Liver (tissue), 3 donors: ENCODE measurements around the gene LMCD1.

ENCODE experiments used
- JUND ChIP-seq, 2 donors: IDR thresholded peaks; 2 replicates each; pipeline ENCODE4 v1.6.1; 2016; ENCODE audit warnings: antibody characterized with exemption in 2 of 2
- RAD21 ChIP-seq, 2 donors: IDR thresholded peaks; 2 replicates each; pipeline ENCODE4 v1.6.1; 2016; ENCODE audit warnings: antibody characterized with exemption in 2 of 2, mild to moderate bottlenecking in 2 of 2
- TF ChIP-seq, protein P1 (sequence below): fragments of 150-350 bp; IDR thresholded peaks from 2 replicates; pipeline ENCODE4 v1.5.1; 2017; ENCODE audit warnings: improper control_type of control experiment, low read depth, low read length; ENCODE audit not compliant: missing input control
- TF ChIP-seq, protein P2 (sequence below): IDR thresholded peaks from 2 replicates; pipeline ENCODE4 v1.6.1; 2016; ENCODE audit warnings: antibody characterized with exemption, mild to moderate bottlenecking
- TF ChIP-seq, protein P3 (sequence below): IDR thresholded peaks from 2 replicates; pipeline ENCODE4 v1.6.1; 2016; ENCODE audit warnings: antibody characterized with exemption
- TF ChIP-seq, protein P4 (sequence below): IDR thresholded peaks from 2 replicates; pipeline ENCODE4 v1.6.1; 2016; ENCODE audit warnings: antibody characterized with exemption
- donor health status: healthy.
- donor health status: healthy.

DNA sequence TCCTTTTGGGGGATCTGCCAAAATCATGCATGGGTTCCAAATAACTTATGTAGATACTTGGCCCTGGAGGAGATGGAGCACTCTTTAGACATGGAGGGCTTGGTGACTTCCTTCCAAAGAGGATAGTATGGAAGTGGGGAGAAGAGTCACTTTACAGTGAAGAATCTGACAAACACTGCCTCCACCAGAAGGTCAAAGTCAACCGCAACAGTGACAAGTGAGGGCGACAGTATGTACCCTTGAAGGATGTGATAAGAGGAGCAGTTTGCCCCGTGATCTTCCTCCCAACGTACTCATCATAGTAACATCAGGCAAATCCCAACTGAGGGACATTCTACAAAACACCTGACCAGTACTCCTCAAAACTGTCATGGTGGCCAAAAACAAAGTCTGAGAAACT is 62.0 kb downstream of the LMCD1 start:
- TF ChIP-seq, protein P1, sequence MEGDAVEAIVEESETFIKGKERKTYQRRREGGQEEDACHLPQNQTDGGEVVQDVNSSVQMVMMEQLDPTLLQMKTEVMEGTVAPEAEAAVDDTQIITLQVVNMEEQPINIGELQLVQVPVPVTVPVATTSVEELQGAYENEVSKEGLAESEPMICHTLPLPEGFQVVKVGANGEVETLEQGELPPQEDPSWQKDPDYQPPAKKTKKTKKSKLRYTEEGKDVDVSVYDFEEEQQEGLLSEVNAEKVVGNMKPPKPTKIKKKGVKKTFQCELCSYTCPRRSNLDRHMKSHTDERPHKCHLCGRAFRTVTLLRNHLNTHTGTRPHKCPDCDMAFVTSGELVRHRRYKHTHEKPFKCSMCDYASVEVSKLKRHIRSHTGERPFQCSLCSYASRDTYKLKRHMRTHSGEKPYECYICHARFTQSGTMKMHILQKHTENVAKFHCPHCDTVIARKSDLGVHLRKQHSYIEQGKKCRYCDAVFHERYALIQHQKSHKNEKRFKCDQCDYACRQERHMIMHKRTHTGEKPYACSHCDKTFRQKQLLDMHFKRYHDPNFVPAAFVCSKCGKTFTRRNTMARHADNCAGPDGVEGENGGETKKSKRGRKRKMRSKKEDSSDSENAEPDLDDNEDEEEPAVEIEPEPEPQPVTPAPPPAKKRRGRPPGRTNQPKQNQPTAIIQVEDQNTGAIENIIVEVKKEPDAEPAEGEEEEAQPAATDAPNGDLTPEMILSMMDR: no peak
- TF ChIP-seq, protein P2, sequence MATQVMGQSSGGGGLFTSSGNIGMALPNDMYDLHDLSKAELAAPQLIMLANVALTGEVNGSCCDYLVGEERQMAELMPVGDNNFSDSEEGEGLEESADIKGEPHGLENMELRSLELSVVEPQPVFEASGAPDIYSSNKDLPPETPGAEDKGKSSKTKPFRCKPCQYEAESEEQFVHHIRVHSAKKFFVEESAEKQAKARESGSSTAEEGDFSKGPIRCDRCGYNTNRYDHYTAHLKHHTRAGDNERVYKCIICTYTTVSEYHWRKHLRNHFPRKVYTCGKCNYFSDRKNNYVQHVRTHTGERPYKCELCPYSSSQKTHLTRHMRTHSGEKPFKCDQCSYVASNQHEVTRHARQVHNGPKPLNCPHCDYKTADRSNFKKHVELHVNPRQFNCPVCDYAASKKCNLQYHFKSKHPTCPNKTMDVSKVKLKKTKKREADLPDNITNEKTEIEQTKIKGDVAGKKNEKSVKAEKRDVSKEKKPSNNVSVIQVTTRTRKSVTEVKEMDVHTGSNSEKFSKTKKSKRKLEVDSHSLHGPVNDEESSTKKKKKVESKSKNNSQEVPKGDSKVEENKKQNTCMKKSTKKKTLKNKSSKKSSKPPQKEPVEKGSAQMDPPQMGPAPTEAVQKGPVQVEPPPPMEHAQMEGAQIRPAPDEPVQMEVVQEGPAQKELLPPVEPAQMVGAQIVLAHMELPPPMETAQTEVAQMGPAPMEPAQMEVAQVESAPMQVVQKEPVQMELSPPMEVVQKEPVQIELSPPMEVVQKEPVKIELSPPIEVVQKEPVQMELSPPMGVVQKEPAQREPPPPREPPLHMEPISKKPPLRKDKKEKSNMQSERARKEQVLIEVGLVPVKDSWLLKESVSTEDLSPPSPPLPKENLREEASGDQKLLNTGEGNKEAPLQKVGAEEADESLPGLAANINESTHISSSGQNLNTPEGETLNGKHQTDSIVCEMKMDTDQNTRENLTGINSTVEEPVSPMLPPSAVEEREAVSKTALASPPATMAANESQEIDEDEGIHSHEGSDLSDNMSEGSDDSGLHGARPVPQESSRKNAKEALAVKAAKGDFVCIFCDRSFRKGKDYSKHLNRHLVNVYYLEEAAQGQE: no peak
- TF ChIP-seq RAD21 (IDR thresholded peaks at IDR 0.05) (no peak), JUND (IDR thresholded peaks at IDR 0.05) (no peak)
- TF ChIP-seq, protein P3, sequence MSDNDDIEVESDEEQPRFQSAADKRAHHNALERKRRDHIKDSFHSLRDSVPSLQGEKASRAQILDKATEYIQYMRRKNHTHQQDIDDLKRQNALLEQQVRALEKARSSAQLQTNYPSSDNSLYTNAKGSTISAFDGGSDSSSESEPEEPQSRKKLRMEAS: no peak
- TF ChIP-seq, protein P4, sequence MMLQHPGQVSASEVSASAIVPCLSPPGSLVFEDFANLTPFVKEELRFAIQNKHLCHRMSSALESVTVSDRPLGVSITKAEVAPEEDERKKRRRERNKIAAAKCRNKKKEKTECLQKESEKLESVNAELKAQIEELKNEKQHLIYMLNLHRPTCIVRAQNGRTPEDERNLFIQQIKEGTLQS: no peak
